Mesenchymal stem cell (in vitro differentiated cells and primary cell): ENCODE results near the gene SETDB2.

Experiments
- DNase-seq: peaks from one replicate; pipeline ENCODE4 v3.0.0-alpha.2; 2013
- H2AFZ ChIP-seq: one replicate; pipeline ENCODE4 v1.6.1; 2013; ENCODE audit warnings: low read depth, mild to moderate bottlenecking, control low read depth, inconsistent platforms, low read length, moderate library complexity
- H2AK5ac ChIP-seq: 2 replicates; pipeline ENCODE4 v1.6.1; 2013; ENCODE audit warnings: low read length, moderate library complexity, mild to moderate bottlenecking, inconsistent platforms; ENCODE audit not compliant: severe bottlenecking
- H2BK120ac ChIP-seq: one replicate; pipeline ENCODE4 v1.6.1; 2013; ENCODE audit warnings: low read depth, mild to moderate bottlenecking, inconsistent platforms, low read length, moderate library complexity
- H2BK12ac ChIP-seq, 2 experiments: one replicate each; pipeline ENCODE4 v1.6.1; 2013; ENCODE audit warnings: inconsistent platforms in 2 of 2, low read length in 2 of 2, mild to moderate bottlenecking in 2 of 2, moderate library complexity in 2 of 2, control low read depth in 1 of 2
- H2BK15ac ChIP-seq: one replicate; pipeline ENCODE4 v1.6.1; 2013; ENCODE audit warnings: mild to moderate bottlenecking, low read depth, inconsistent platforms; ENCODE audit not compliant: poor library complexity, severe bottlenecking
- H2BK5ac ChIP-seq: 2 replicates; pipeline ENCODE4 v1.6.1; 2013; ENCODE audit warnings: low read depth, mild to moderate bottlenecking, low read length, control low read depth, inconsistent platforms; ENCODE audit not compliant: poor library complexity, severe bottlenecking
- H3K14ac ChIP-seq, 2 experiments: one replicate each; pipeline ENCODE4 v1.6.1; 2013; ENCODE audit warnings: inconsistent platforms in 2 of 2, low read length in 2 of 2, control low read depth in 1 of 2, mild to moderate bottlenecking in 1 of 2, moderate library complexity in 1 of 2
- H3K18ac ChIP-seq, 2 experiments: one replicate each; pipeline ENCODE4 v1.6.1; 2013; ENCODE audit warnings: inconsistent platforms in 2 of 2, low read length in 2 of 2, control low read depth in 1 of 2, low read depth in 1 of 2, mild to moderate bottlenecking in 1 of 2
- H3K23ac ChIP-seq, 2 experiments: one replicate each; pipeline ENCODE4 v1.6.1; 2013; ENCODE audit warnings: inconsistent platforms in 2 of 2, low read length in 2 of 2, mild to moderate bottlenecking in 2 of 2, moderate library complexity in 2 of 2, control low read depth in 1 of 2
- H3K27ac ChIP-seq: 2 replicates; pipeline ENCODE4 v1.5.1; 2013; ENCODE audit warnings: mild to moderate bottlenecking, moderate library complexity, low read length, control low read depth, inconsistent platforms; ENCODE audit not compliant: poor library complexity, severe bottlenecking
- H3K27me3 ChIP-seq, 2 experiments: 2 replicates each; pipeline versions ENCODE4 v1.6.1 to v1.7.0; 2013; ENCODE audit warnings: low read length in 2 of 2, mild to moderate bottlenecking in 2 of 2, moderate library complexity in 2 of 2, control low read depth in 1 of 2, inconsistent platforms in 1 of 2; ENCODE audit not compliant: control insufficient read depth in 1 of 2, insufficient read depth in 1 of 2
- H3K36me3 ChIP-seq, 2 experiments: 2 replicates each; pipeline versions ENCODE4 v1.6.1 to v1.7.0; 2013; ENCODE audit warnings: low read length in 2 of 2, control low read depth in 1 of 2, inconsistent platforms in 1 of 2, low read depth in 1 of 2, mild to moderate bottlenecking in 1 of 2; ENCODE audit not compliant: insufficient read depth in 2 of 2, control insufficient read depth in 1 of 2
- H3K4ac ChIP-seq, 2 experiments: one replicate each; pipeline ENCODE4 v1.6.1; 2013; ENCODE audit warnings: inconsistent platforms in 2 of 2, low read length in 2 of 2, mild to moderate bottlenecking in 2 of 2, moderate library complexity in 2 of 2, control low read depth in 1 of 2, low read depth in 1 of 2
- H3K4me1 ChIP-seq: 2 replicates; pipeline ENCODE4 v1.6.1; 2013; ENCODE audit warnings: low read depth, low read length, control low read depth; ENCODE audit not compliant: control insufficient read depth, insufficient read depth
- H3K4me2 ChIP-seq: 2 replicates; pipeline ENCODE4 v1.6.1; 2013; ENCODE audit warnings: low read length, mild to moderate bottlenecking, inconsistent platforms; ENCODE audit not compliant: poor library complexity, severe bottlenecking
- H3K4me3 ChIP-seq, 2 experiments: 2 replicates each; pipeline versions ENCODE4 v1.5.1 to v1.7.0; 2013; ENCODE audit warnings: low read length in 2 of 2, mild to moderate bottlenecking in 2 of 2, control low read depth in 1 of 2, low read depth in 1 of 2; ENCODE audit not compliant: insufficient read depth in 1 of 2
- H3K79me1 ChIP-seq: replicated peaks from 2 replicates; pipeline ENCODE4 v1.6.1; 2013; ENCODE audit warnings: mild to moderate bottlenecking, control low read depth, low read length, inconsistent platforms; ENCODE audit not compliant: poor library complexity, severe bottlenecking
- H3K9ac ChIP-seq: 2 replicates; pipeline ENCODE4 v1.7.0; 2013; ENCODE audit warnings: mild to moderate bottlenecking, low read length, moderate library complexity
- H3K9me3 ChIP-seq: 2 replicates; pipeline ENCODE4 v1.7.0; 2013; ENCODE audit warnings: mild to moderate bottlenecking, low read length; ENCODE audit not compliant: control insufficient read depth
- H4K8ac ChIP-seq: one replicate; pipeline ENCODE4 v1.6.1; 2013; ENCODE audit warnings: inconsistent platforms, mild to moderate bottlenecking, low read length, moderate library complexity
- H4K91ac ChIP-seq: one replicate; pipeline ENCODE4 v1.6.1; 2013; ENCODE audit warnings: mild to moderate bottlenecking, low read length, inconsistent platforms
- WGBS: methylation state at CpG from one replicate; pipeline ENCODE4 v1.1.7; 2013; ENCODE audit warnings: mixed read lengths; 5-methylcytosine and 5-hydroxymethylcytosine counted together

Gene SETDB2

GRCh38 chr13:49450105-49450819 lies 6.2 kb downstream of the SETDB2 start:
- Histone ChIP-seq H3K23ac (no peak overlapping the region), H4K91ac (no peak overlapping the region), H3K4me2 (no peak overlapping the region), H3K4me1 (no peaks in the 10 kb centered on the region), H3K36me3 (peaks cover 0 to 17% of the 10 kb centered on the region in 2 experiments), H2AK5ac (no peak overlapping the region), H4K8ac (no peak overlapping the region), H3K27ac (no peak overlapping the region), H2AFZ (no peak overlapping the region), H2BK12ac (no peak overlapping the region), H2BK5ac (no peak overlapping the region), H3K18ac (no peak overlapping the region), H3K4ac (no peak overlapping the region), H3K27me3 (no peaks in the 10 kb centered on the region), H2BK120ac (no peak overlapping the region), H3K79me1 (peaks cover 2% of the 10 kb centered on the region), H3K4me3 (no peak overlapping the region), H2BK15ac (no peak overlapping the region), H3K14ac (no peak overlapping the region), H3K9me3 (no peaks in the 10 kb centered on the region), H3K9ac (no peak overlapping the region)
- 75% methylated on average over 1 of the region's 3 CpGs for WGBS
- no peak for DNase-seq

- no peak overlapping the region for H3K27ac ChIP-seq
- no peak overlapping the region for H3K4ac ChIP-seq
- no peaks in the 10 kb centered on the region for H3K4me1 ChIP-seq
- no peaks in the 10 kb centered on the region for H3K27me3 ChIP-seq
- no peak overlapping the region for H3K4me3 ChIP-seq
- H2BK15ac ChIP-seq = no peak overlapping the region
- no peaks in the 10 kb centered on the region for H3K9me3 ChIP-seq
- no peak overlapping the region for H4K91ac ChIP-seq
- 99% methylated on average over 5 of the region's 8 CpGs for WGBS
- no peak overlapping the region for H2BK12ac ChIP-seq
- H2BK5ac ChIP-seq = no peak overlapping the region
- no peak overlapping the region for H2BK120ac ChIP-seq
- no peak overlapping the region for H2AK5ac ChIP-seq
- no peak overlapping the region for H3K9ac ChIP-seq
- no peaks in the 10 kb centered on the region for H3K79me1 ChIP-seq
- peaks cover 0 to 17% of the 10 kb centered on the region in 2 experiments for H3K36me3 ChIP-seq
- H3K4me2 ChIP-seq = no peak overlapping the region
- no peak overlapping the region for H3K18ac ChIP-seq
- no peak overlapping the region for H2AFZ ChIP-seq
- H3K23ac ChIP-seq = no peak overlapping the region
- H3K14ac ChIP-seq = no peak overlapping the region
- no peak overlapping the region for H4K8ac ChIP-seq
- DNase-seq = no peak
Measured at GRCh38 chr13:49452725-49453457, 8.8 kb downstream of the SETDB2 start.

DNA sequence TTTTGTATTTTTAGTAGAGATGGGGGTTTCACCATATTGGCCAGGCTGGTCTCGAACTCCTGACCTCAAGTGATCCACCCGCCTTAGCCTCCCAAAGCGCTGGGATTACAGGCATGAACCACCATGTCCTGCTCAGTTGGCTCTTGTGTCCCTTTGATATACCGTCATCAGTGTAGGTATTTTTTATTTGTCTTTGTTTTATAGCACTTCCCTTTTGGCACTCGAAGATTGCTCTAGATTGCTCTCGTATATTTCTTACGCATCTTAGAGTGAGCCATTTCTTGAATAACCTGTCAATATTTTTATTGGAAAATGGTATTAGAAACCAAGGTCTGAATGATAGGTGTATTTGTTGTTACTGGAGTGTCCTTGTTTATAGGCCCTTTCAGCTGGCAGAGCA lies 9.4 kb downstream of the SETDB2 start:
- H4K91ac ChIP-seq = no peak overlapping the region
- H3K4me3 ChIP-seq = no peak overlapping the region
- H4K8ac ChIP-seq = no peak overlapping the region
- H2BK15ac ChIP-seq = no peak overlapping the region
- WGBS = over 99% methylated on average over 7 of the region's 7 CpGs
- no peak overlapping the region for H3K4me2 ChIP-seq
- H2BK5ac ChIP-seq = no peak overlapping the region
- no peak overlapping the region for H3K23ac ChIP-seq
- no peak overlapping the region for H2BK12ac ChIP-seq
- H3K18ac ChIP-seq = no peak overlapping the region
- H3K79me1 ChIP-seq = no peaks in the 10 kb centered on the region
- no peak overlapping the region for H2AK5ac ChIP-seq
- no peaks in the 10 kb centered on the region for H3K27me3 ChIP-seq
- H3K4me1 ChIP-seq = no peaks in the 10 kb centered on the region
- H3K36me3 ChIP-seq = peaks cover 0 to 17% of the 10 kb centered on the region in 2 experiments
- H3K4ac ChIP-seq = no peak overlapping the region
- DNase-seq = no peak
- no peak overlapping the region for H2BK120ac ChIP-seq
- H3K9ac ChIP-seq = no peak overlapping the region
- no peaks in the 10 kb centered on the region for H3K9me3 ChIP-seq
- no peak overlapping the region for H2AFZ ChIP-seq
- H3K14ac ChIP-seq = no peak overlapping the region
- no peak overlapping the region for H3K27ac ChIP-seq

DNA sequence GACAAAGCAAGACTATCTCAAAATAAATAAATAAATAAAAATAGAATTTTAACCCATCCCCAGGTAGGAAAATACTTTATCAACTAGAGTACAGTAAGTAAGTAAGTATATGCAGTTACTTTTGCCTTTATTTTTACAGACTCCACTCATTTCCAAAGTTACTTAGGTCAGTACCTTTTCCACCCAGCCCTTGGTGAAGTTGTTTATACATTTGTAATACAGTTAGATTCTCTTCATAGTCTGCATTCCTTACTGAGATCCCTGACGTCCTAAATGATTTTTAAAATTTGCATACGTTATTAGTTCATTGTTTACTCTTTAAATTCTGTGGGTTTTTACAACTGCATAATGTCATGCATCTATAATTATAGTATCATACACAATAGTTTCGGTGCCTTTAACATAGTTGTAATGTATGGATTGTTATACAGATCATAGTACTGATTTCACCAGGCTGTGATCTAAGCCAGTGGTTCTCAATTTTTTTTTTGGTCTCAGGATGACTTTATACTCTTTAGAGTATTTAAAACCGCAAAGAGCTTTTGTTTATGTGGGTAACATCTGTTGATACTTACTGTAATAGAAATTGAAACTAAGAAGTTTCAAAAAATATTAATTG lies 10.4 kb downstream of the SETDB2 start:
- Histone ChIP-seq H3K79me1 (no peaks in the 10 kb centered on the region), H3K27me3 (no peaks in the 10 kb centered on the region), H3K36me3 (peaks cover 0 to 13% of the 10 kb centered on the region in 2 experiments), H3K9me3 (no peaks in the 10 kb centered on the region), H3K4me2 (no peak overlapping the region), H3K27ac (no peak overlapping the region), H2BK120ac (no peak overlapping the region), H2AK5ac (no peak overlapping the region), H3K4me1 (no peaks in the 10 kb centered on the region), H2AFZ (no peak overlapping the region), H2BK15ac (no peak overlapping the region), H2BK12ac (no peak overlapping the region), H4K91ac (no peak overlapping the region), H3K14ac (no peak overlapping the region), H3K18ac (no peak overlapping the region), H2BK5ac (no peak overlapping the region), H4K8ac (no peak overlapping the region), H3K4me3 (peak overlapping the region in 1 of 2 experiments; percentile 32), H3K9ac (peak overlapping the region; percentile 54), H3K23ac (no peak overlapping the region), H3K4ac (no peak overlapping the region)
- WGBS = no CpG with 5 or more reads among the region's 4 CpGs
- DNase-seq = peak; percentile 86
